ENCODE data around the gene HEMGN. TPM values are rescaled to one million over a fixed set of nuclear protein-coding genes. Genes with fewer than 3 reads are reported as not detected.

Gene HEMGN
- total and polyA plus RNA-seq, 12 donors, result 0.11 to 1.1 (median 0.19) TPM; not detected in 8

DNA sequence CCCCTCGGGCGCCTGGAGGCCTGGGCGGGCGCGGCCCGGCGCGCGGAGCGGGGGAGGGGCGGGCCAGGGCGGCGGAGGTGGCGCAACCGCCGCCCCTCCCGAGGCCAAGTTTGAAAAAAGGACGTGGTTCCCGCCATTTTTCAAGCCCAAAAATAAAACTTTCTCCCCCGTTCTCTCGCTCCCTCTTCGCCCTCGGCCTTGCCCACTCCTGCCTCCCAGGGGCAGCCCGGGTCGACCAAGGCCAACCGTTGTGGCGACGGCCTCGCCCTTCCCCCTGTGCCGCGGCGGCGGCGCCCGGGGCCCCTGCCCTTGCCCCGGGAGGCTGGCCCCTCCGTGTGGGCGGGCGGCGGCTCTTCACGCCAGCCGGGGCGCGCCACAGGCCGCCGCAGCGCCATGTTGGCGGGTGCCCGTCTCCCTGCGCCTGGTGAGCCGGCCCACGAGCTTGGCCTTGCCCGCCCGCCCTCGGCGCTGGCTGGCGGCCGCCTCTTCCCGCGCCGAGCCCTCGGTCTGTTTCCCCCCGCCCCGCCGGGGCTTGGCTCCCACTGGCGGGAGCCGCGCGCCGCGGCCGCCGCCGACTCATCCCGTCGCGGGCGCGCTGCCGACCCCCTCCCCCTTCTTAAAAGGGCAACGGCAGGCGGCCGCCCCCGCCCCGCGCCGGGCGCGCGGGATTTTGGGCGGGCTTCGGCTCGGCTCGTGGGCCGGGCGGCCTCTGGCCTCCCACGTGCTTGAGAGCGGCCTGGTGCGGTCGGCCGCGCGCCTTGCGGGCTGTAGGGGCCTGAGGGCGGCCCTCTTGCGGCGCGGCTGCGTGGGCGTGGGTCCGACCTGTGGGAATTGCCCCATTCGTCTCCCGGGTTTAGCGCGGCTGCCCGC, 46.5 kb upstream of the HEMGN start:
- Histone ChIP-seq H3K4me3 (peak overlapping the region; percentile 75 to 100 (median 96)), H3K9me3 (no peaks in the 10 kb centered on the region), H3K27ac (peak overlapping the region; percentile 95 to 100 (median 98)), H3K27me3 (no peaks in the 10 kb centered on the region), H3K4me1 (peaks cover 0 to 76% (median 55%) of the 10 kb centered on the region in 9 donors), H3K36me3 (no peaks in the 10 kb centered on the region)
- 0 to 1% methylated on average over 57 to 113 of the region's 116 CpGs for whole genome bisulfite sequencing, 2 donors
- TF ChIP-seq, protein P1, sequence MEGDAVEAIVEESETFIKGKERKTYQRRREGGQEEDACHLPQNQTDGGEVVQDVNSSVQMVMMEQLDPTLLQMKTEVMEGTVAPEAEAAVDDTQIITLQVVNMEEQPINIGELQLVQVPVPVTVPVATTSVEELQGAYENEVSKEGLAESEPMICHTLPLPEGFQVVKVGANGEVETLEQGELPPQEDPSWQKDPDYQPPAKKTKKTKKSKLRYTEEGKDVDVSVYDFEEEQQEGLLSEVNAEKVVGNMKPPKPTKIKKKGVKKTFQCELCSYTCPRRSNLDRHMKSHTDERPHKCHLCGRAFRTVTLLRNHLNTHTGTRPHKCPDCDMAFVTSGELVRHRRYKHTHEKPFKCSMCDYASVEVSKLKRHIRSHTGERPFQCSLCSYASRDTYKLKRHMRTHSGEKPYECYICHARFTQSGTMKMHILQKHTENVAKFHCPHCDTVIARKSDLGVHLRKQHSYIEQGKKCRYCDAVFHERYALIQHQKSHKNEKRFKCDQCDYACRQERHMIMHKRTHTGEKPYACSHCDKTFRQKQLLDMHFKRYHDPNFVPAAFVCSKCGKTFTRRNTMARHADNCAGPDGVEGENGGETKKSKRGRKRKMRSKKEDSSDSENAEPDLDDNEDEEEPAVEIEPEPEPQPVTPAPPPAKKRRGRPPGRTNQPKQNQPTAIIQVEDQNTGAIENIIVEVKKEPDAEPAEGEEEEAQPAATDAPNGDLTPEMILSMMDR (IDR thresholded peaks at IDR 0.05), result no peak
- peak; percentile 83 to 88 for DNase-seq
- ATAC-seq, result peak; percentile 7 to 54 (median 32)
- intact Hi-C loops (cut with DNase I), result loop anchor here in 5 of 10 donors (5.0 to 10.0 kb wide), 5 partner anchors 33 to 273 kb away; partner anchors contain the start of gene TBC1D2 (in 1 of the 5)

DNA sequence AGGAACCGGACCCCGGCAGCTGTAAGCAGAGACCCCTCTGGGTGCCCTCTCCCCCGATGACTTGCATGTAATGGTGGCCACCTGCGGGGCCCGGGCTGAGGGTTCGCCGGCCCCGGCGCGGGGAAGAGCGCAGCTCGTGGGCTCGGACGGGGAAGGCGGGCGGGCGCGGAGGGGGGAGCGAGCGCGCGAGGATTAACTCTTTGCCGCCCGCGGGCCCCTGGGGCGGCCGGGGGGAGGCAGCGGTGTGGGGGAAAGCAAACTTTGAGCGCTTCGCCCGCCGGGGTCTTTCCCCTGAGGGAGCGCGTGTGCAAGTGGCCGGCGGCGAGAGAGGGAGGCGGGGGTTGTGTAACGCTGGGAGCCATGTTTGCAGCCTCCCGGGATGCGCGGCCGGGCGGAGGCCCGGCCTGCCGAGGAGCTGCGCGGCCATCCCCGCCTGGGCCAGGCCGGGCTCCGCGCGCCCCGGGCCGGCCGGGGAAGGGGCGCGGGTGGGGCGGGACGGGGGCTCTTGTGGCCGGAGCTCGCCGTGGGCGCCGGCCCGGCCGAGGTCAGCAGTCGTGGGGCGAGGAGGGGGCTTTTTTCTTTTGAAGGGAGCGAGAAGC, 45.7 kb upstream of the HEMGN start:
- no peaks in the 10 kb centered on the region for H3K36me3 ChIP-seq
- DNase-seq, result peak; percentile 49 to 68
- H3K9me3 ChIP-seq, result no peaks in the 10 kb centered on the region
- H3K4me3 ChIP-seq, result peak overlapping the region; percentile 75 to 100 (median 96)
- peaks cover 0 to 69% (median 50%) of the 10 kb centered on the region in 9 donors for H3K4me1 ChIP-seq
- peak; percentile 30 to 67 (median 42) for ATAC-seq
- no peaks in the 10 kb centered on the region for H3K27me3 ChIP-seq
- WGBS, 2 donors, result 0 to 1% methylated on average over 43 to 68 of the region's 70 CpGs
- intact Hi-C loops (cut with DNase I), result loop anchor here in 8 of 10 donors (1.0 to 10.0 kb wide), 10 partner anchors 34 to 274 kb away; partner anchors contain the start of genes TRMO (in 5 of the 8), NANS (in 3 of the 8) and TBC1D2 (in 1 of the 8)
- TF ChIP-seq, protein P1 (IDR thresholded peaks at IDR 0.05), result no peak
- peak overlapping the region; percentile 95 to 100 (median 98) for H3K27ac ChIP-seq

DNA sequence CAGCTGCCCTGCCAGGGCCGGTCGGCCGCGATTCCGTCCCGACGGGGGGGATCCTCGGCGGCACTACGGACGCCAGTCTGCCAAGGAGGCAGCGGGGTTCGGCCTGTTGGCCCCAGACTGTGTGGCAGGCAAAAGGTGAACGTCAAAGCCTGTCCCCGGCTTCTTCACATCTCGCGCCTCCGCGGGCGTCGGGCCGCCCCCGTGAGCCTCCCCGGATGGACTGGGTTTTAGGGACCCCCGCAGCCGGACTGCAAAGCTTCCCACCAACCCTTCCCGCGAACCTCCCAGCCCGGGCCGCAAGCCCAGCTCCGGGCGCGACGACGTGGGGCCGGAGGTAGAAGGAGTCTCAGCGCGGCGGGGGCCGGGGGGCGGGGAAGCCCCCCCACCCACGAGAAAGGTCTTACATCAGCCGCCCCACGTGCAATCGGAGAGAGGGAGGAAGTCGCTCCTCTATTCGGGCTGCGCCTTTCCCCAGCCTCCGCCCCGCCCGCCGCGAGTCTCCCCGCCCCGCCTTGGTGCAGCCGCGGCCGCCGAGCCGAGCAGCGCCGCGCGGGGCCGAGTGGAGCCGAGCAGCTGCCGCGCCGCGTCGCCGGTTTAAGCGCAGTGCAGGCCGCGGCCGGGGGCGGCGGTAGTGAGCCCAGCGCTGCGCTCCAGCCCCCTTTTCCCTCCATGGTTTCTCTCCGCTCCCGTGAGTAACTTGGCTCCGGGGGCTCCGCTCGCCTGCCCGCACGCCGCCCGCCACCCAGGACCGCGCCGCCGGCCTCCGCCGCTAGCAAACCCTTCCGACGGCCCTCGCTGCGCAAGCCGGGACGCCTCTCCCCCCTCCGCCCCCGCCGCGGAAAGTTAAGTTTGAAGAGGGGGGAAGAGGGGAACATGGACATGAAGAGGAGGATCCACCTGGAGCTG, 45.0 kb upstream of the HEMGN start, which contains the start of gene ANP32B:
Gene ANP32B, plus strand, starts transcription at position 659 of the 906 bp plus-strand sequence. Its CDS starts 215 bp downstream, at position 874.
- no peaks in the 10 kb centered on the region for H3K36me3 ChIP-seq
- WGBS, 2 donors, result 1% methylated on average over 97 to 105 of the region's 105 CpGs
- no peaks in the 10 kb centered on the region for H3K27me3 ChIP-seq
- TF ChIP-seq, protein P1 (IDR thresholded peaks at IDR 0.05), result peak; percentile 73 to 99 (median 91)
- peak; percentile 88 to 95 (median 93) for ATAC-seq
- intact Hi-C loops (cut with DNase I), result loop anchor here in 8 of 10 donors (1.0 to 10.0 kb wide), 10 partner anchors 34 to 274 kb away; partner anchors contain the start of genes TRMO (in 5 of the 8), NANS (in 3 of the 8) and TBC1D2 (in 1 of the 8)
- peak within 1 kb of the TSS; percentile 75 to 100 (median 96) for H3K4me3 ChIP-seq
- peaks cover 0 to 62% (median 44%) of the 10 kb centered on the region in 9 donors for H3K4me1 ChIP-seq
- peak within 1 kb of the TSS; percentile 95 to 100 (median 98) for H3K27ac ChIP-seq
- no peaks in the 10 kb centered on the region for H3K9me3 ChIP-seq
- DNase-seq, result peak; percentile 90 to 92

Measured in heart right ventricle (tissue), 16 donors.